HG03432 (cell line): Measurements from ENCODE around the gene RYR3.

Experiments
- ATAC-seq: cut with Tn5 transposase; IDR thresholded peaks from one replicate; pipeline ENCODE4 v1.9.1; 2021; ENCODE audit warnings: mild to moderate bottlenecking, moderate library complexity; ENCODE audit not compliant: unreplicated experiment

Gene RYR3

DNA sequence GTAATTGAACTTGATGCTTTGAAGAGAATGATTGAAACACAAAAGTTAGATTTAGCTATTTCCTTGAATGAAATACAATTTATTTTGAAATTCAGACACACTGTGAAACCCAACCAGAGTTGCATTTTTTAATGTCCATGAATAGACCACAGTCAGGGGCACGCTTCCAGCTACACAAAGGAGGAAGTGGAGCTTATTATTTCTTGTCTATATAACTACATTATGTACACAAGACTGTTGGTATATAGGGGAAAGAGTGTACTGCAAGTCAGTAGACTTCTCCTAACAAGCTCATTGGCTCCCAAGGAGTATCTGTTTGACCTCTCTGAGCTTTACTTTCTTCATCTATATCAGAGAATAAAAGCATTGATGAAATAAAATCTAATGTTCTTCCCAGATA, 326.2 kb downstream of the RYR3 start:
- no peak for ATAC-seq

DNA sequence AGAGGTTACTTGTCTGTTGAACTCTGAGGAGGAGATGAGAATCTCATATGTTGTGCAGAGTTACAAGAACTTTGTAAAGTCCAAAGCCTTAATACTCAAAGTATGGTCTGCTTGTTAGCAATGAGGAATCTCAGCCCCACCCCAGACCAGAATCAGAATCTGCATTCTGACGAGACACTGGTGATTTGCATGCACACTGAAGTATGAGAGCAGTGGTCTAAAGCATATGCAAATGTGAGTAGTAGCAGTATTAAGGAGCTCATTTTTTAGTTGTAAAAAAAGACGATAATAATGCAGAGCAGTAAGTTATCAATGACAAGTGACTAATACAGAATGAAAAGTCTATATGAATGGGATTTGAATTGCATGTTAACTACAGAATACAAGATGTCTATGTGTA, 327.7 kb downstream of the RYR3 start:
- ATAC-seq: no peak

DNA sequence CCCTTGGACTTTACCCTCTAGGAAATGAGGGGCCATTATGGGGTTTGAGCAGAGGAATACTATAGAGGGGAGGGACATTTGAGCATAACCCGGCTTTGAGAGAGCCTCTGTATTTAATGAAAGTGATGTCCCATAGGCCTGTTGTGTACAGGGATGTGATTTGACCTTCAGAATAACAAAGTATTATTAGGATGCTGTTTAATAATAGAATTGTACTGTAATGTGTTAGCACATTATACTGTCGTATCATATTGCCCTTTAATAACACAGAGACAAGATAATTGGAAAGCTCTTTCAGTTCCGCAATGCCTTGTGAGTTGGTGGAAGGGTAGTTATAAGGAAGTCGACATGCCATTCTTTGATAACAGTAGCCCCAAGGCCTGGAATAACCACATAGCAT, 328.3 kb downstream of the RYR3 start:
- ATAC-seq: no peak

DNA sequence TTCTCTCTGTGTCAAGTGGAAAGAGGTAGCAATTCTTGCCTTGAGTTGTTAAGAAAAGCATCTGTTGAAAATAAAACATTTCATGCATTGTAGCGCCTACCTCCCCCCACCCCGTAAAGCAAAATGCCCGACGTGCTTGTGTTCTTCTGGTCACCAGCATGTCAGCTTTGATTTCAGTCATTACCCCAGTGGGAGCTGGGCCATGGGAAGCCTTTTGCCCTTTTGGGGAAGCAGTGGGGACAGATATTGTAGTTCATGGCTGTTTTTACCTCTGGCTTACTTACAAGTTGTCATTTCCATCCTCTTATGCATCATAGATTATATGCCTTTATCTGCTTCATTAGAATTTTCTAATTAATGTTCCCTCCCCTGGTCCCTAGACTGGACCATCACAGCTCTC, 328.7 kb downstream of the RYR3 start:
- no peak for ATAC-seq

DNA sequence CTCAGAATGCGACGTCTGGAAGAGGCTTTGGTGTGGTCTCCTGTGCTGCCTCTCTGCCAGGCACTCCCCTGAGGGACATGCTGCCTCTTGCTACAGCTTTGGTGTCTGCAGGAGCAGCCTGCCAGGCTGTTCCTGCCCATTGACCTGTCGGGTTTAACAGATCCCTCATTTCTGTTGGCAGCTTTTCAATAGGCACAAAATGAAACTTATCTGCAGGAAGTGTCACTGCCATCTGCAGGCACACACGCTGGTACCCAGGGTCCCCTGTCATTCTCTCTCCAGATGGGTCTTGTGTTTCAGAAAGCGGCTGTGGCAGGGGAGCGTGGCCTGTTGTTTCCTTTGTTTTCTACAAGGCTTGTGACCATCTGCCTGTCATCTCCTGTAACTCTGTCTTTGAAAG, 329.2 kb downstream of the RYR3 start:
- no peak for ATAC-seq

DNA sequence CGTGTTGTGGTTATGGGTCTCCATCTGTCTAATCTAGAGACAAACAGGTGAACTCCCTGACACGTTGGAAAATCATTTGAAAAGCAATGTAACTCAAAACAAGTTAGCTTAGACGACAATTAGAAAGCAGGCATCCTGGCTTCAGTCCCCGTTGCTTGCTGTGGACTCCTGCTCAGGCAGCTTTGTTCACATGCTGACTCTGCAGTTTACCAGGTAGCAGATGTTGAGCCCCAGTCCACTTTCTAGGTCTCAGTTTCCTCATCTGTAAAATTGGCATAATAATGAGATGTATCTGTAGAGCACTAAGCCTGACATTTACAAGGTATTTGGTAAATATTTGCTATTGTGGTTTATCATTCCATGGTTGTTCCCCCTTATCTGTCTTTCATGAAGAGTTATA, 330.3 kb downstream of the RYR3 start:
- no peak for ATAC-seq

DNA sequence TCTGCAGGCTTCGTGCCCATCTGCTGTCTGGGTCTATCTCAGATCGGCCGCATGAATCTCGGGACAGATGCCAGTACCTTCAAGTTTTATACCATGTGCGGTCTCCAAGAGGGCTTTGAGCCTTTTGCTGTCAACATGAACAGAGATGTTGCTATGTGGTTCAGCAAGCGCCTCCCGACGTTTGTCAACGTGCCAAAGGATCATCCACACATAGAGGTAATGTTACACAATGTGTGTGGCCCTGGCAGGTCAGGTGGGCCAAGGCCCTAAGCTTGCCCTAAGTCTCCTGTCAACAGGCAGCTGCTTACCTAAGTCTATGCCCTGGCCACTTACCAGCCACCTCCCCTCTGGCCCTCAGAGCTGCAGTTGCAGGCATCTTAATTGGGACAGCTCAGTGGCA, 333.5 kb downstream of the RYR3 start:
- ATAC-seq: no peak

DNA sequence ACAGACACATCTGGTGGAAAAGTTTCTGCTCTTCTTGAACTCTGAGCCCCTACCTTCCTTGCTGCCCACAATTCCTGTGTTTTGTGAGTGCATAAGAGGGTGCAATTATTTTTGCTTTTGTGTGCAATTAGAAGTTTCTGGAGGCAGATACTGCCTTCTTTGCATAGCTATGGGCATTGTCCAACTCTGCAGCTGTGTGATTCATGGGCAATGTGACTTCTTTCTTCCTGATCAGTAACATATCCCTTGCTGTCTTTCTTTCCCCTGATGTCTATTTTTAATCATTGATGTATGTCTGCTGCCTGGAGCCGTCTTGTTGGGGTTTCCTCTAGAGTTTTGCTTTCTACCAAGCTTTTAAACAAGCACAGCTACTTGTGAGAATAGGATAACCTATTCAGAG, 336.0 kb downstream of the RYR3 start:
- no peak for ATAC-seq

DNA sequence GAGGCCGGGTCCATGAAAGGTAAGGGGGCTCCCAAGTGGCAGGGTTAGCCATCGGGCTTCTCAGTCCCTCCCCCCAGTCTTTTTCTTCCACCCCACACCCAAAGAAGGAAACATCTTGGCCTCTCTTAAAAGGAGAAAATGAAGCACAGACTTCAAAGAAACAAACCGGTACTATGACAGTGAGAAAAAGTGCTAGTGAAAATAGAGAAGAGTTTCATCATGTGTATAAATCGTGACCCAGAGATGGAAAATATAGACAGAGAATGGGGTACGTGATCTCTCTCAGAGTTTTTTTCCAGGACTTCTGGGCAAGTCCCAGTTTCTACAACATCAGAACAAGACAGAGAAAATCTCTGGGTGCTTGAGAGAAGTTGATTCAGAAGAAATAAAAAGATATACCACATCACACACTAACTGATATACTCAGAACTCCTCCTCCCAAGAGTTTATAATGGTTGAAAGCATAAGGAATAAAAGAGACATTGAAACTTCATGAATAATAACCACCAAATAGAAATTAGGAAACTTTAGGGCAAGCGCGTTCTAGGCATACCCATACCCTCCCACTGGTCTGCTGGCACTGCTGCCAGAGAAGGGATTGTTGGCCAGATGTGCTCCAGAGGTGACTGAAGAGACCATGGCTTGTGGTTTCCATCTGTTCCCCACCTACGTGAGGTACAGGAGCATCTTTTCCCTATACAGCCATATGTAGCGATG, 338.6 kb downstream of the RYR3 start:
- ATAC-seq: no peak

DNA sequence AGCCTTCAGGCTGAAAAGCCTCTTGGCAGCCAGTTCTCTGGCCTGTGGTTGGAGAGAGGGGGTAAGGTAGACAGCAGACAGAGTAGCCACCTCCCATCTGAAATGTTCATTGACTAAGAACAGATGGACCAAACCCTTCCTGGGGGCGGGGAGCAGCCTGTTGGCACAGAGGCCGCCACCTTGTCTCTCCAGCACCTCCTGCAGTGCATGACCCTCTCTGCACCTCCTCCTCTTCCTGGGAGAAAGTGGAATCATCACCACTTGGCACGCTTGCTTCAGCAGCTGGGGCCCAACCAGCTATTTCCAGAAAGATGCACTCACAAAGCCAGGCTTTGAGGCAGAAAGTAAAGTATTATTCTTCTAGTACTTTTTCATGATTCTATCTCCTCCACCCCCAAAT, 344.1 kb downstream of the RYR3 start:
- ATAC-seq: no peak

DNA sequence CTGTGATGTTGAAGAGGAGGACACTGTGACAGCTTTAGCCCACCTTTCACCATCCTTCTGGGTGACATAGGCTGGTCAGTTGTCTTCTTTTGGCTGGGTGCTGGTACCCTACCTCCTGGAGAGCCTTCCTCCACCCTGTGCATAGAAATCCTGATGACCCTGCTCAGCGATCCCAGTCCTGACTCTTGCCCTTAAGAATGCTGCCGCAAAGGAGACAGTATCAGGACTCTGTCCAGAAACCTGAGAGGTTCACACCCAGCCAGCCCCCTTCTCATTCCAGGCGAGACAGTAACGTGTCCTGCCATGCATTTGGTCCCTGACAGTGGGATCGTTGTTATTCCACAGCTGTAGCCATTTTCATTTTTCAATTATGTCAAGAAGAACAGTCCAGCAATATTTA, 344.7 kb downstream of the RYR3 start:
- no peak for ATAC-seq

DNA sequence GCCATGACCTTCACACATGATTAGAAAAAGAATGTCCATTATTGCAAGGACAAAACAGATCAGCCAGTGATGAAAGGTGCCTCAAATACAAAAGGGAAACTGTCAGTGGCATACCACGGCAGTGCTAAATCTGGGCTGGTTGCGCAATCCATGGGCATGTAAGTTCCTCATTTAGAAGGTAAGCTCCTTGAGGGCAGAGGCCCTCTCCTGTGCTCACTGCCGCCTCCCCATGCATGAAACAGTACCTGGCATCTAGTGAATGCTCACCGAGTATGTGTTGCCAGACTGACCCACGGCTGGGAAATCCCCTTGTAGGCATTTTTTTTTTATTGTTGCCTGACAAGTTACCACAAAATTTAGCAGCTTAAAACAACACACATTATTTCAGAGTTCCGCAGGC, 345.4 kb downstream of the RYR3 start:
- ATAC-seq: no peak

DNA sequence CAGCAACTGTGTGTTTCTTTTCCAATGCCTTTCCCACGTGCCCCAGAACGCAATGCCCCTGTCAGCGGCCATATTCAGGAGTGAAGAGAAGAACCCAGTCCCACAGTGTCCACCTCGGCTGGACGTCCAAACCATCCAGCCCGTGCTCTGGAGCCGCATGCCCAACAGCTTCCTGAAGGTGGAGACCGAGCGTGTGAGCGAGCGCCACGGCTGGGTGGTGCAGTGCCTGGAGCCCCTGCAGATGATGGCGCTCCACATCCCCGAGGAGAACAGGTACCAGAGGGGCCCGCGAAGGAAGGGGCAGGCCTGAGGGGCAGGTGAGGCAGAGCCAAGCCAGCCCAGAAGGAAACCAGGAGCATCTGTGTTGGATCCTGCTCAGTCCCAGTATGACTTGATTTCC, 349.4 kb downstream of the RYR3 start:
- ATAC-seq: no peak

DNA sequence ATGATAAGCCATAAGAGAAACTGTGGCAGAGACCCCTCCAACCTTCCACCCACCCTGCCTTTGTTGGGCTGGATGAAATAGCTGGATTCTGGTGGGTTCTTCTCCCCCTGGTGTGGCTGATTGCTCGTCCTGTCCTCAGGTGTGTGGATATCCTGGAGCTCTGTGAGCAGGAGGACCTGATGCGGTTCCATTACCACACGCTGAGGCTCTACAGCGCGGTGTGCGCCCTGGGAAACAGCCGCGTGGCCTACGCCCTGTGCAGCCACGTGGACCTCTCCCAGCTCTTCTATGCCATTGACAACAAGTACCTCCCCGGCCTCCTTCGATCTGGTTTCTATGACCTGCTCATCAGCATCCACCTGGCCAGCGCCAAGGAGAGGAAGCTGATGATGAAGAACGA, 351.2 kb downstream of the RYR3 start:
- ATAC-seq: no peak

DNA sequence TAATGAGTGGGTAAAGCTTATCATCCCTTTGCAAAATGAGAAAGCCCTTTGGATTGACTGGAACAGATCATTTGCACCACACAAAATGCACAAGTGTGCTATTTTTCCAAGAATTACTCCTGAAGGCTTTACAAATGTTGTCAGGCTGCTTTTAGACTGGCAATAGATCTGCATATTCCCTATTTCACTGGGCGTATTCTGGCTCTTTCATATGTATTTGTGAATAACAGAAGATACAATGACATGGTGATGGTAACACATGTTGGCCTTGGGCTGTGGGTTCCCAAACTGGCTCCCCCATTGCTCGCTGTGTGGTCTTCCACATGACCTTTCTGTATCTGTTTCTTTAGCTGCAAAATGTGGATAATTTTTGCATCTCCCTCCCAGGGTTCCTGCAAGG, 354.2 kb downstream of the RYR3 start:
- ATAC-seq: no peak

DNA sequence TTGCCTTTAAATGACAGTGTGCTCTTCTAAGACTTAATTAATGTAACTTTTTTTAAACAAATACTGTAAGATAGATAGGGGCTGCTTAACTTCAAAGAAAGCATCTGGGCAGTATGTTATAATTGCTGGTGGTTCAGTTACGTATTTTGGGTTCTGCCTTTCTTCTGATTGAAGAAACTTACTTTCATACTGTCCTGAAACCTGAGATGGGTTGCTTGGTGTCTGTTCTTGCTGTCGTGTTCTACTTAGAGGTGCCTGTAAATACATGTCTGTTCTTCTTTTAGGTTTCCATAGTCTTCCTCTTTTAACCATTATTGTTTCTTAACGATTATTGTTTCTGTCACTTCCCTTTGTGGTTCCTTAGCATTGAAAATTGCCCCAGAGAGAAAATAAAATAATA, 359.8 kb downstream of the RYR3 start:
- ATAC-seq: no peak

DNA sequence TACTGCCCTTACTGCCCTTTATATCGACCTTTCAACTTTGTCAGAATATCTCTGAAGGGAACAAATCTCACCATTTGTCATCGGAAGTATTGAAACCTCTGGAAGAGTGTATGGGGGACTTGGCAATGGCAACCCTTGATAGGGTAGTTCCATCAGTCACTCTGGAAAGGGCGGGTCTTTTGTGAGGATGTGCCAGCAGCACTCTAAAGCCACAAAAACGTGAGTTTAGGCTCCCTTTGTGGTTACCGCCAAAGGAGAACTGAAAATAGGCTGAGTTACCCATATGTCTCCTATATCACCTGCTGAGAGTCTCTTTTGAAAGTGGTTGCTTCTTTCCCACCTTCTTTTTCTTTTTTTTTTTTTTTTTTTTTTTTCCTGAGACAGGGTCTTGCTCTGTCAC, 360.7 kb downstream of the RYR3 start:
- ATAC-seq: peak; percentile 70

DNA sequence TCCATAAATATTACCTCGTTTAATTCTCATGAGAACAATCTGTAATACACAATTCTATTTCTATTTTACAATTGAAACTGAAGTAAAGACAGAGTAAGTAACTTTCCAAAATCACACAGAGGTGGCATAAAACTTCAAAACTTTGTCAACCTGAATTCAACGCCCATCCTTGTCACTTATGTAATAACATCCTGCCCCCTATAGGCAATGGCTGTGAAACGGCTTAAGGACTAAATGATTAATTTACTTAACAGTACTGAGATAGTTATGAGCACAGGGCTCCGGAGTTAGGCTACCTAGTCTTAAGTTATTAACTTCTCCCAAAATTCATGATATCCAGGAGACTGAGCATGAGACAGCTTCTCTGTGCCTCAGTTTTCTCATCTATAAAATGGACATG, 364.5 kb downstream of the RYR3 start:
- no peak for ATAC-seq

DNA sequence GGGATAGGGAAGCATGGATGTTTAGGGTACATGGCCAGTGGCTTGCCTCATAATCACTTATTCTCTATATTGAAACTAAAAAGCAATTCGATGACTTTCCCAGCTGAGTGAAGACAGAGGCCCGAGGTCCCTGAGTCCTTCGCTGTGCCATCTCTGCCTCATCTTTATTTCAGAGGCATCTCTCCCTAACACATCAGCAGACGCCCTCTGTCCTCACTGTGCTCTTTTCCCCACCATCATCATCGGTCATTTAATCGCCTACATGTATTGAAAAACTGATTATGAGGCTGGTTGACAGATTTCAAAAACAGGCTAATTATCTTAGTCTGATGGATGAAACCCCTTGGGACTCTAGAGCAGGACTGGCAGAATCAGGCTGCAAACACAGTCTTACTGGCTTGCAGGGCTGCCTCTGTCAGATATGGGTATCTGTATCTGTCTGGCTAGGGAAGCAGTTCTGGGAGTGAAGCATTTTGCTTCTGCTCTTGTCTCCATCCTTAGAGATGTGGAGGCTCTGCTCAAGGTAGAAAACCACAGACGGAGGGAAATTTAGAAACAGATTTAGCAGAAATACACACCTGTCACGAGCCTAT, 366.6 kb downstream of the RYR3 start:
- ATAC-seq: no peak

DNA sequence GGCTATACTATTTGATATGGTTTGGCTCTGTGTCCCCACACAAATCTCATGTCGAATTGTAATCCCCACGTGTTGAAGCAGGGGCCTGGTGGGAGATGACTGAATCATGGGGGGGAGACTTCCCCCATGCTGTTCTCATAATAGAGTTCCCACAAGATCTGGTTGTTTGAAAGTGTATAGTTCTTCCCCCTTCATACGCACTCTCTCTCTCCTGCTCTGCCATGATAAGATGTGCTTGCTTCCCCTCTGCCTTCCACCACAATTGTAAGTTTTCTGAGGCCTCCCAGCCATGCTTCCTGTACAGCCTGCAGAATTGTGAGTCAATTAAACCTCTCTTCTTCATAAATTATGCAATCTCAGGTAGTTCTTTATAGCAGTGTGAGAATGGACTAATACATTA, 367.4 kb downstream of the RYR3 start:
- ATAC-seq: no peak

DNA sequence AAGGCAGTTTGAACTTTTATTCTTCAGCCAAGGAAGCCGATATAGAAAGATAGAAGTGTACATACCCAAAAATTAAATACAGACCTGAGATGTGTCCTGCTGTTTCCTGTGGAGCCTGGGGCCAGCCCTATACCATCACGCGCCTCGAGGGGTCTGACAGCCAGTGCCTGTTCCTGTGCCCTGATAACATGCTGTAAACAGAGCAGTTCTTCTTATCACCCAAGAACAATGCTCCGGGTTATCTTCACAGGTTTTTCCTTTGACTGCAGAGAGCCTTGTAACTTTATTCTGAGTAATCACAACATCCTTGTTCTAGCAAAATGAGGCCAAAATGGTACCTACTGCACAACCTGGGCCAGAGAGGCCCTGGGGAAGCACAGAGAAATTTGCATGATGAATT, 367.8 kb downstream of the RYR3 start:
- no peak for ATAC-seq

DNA sequence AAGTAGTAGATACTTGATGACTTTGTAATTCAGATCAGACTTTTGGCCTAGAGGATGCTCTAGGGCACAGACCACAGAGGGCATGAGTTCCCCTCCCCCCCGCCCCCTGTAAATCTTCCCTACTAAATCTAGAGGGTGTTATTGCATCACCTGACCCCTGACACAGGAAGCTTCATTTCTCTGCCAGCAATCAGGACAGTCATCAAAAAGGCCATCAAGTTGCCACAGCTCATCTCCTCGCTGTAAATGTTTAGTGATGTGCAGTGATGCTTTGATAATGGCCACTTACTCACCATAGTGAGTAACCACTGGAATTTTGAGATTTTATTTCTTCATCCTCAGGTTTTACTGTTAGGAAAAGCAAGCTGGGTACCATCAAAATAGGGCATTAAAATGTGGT, 368.3 kb downstream of the RYR3 start:
- no peak for ATAC-seq

DNA sequence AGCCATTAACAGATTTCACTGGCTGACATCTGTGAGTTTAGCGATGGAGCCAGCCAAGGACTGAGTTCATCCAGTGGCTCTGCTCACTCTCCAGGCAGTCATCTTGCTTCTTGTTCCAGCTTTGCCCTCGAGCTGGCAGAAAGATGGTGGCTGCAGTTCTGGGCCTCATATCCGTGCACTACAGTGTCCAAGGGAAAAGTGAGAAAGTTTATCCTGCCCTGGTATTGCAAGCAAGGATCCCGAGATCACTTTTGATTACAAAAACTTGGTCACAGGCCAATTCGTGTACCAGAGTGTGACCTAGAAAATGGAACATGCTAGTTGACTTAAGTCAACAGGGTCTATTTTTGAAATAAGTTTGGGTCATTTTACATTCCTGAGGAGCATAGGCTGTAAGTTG, 369.6 kb downstream of the RYR3 start:
- no peak for ATAC-seq
